Loucy (cell line): ENCODE measurements around the gene NTSR2.

Source experiments
- H2AFZ ChIP-seq: fragments of 200-600 bp; sonication (generic); 2 replicates; pipeline ENCODE4 v1.6.0; 2016; ENCODE audit warnings: antibody characterized with exemption, mild to moderate bottlenecking, low read length, moderate library complexity
- H3F3A ChIP-seq: fragments of 200-600 bp; 2 replicates; pipeline ENCODE4 v1.6.0; 2016; ENCODE audit warnings: antibody characterized with exemption, low read depth, mild to moderate bottlenecking
- H3K27me3 ChIP-seq: fragments of 200-600 bp; sonication (generic); 2 replicates; pipeline ENCODE4 v1.6.1; 2014; ENCODE audit warnings: low read length, mild to moderate bottlenecking; ENCODE audit not compliant: insufficient read depth, poor library complexity, severe bottlenecking
- H3K36me3 ChIP-seq: fragments of 200-600 bp; sonication (generic); 2 replicates; pipeline ENCODE4 v1.6.1; 2016; ENCODE audit warnings: low read length; ENCODE audit not compliant: insufficient read depth
- H3K4me1 ChIP-seq: fragments of 200-600 bp; sonication (generic); 2 replicates; pipeline ENCODE4 v1.5.1; 2014; ENCODE audit warnings: low read length, mild to moderate bottlenecking; ENCODE audit not compliant: insufficient read depth, poor library complexity, severe bottlenecking
- H3K4me2 ChIP-seq: fragments of 200-600 bp; sonication (generic); 2 replicates; pipeline ENCODE4 v1.6.0; 2014; ENCODE audit warnings: antibody characterized with exemption, low read length, low read depth, mild to moderate bottlenecking; ENCODE audit not compliant: poor library complexity, severe bottlenecking
- H3K4me3 ChIP-seq: fragments of 200-600 bp; sonication (generic); 2 replicates; pipeline ENCODE4 v1.5.1; 2014; ENCODE audit warnings: low read length, mild to moderate bottlenecking, mixed read lengths; ENCODE audit not compliant: poor library complexity, severe bottlenecking
- H3K79me2 ChIP-seq: fragments of 200-600 bp; sonication (generic); 2 replicates; pipeline ENCODE4 v1.6.1; 2014; ENCODE audit warnings: low read length; ENCODE audit not compliant: insufficient read depth
- H3K9ac ChIP-seq: fragments of 200-600 bp; sonication (generic); 2 replicates; pipeline ENCODE4 v1.6.0; 2014; ENCODE audit warnings: mild to moderate bottlenecking, low read depth, low read length, moderate library complexity; ENCODE audit not compliant: poor library complexity, severe bottlenecking
- H3K9me2 ChIP-seq: fragments of 200-600 bp; sonication (generic); replicated peaks from 2 replicates; pipeline ENCODE4 v1.6.1; 2016; ENCODE audit warnings: low read depth, low read length, mixed read lengths
- H3K9me3 ChIP-seq: fragments of 200-600 bp; sonication (generic); 2 replicates; pipeline ENCODE4 v1.6.1; 2014; ENCODE audit warnings: mild to moderate bottlenecking, antibody characterized with exemption, low read length, low read depth; ENCODE audit not compliant: insufficient read depth
- H4K20me1 ChIP-seq: fragments of 200-600 bp; sonication (generic); 2 replicates; pipeline ENCODE4 v1.6.0; 2014; ENCODE audit warnings: antibody characterized with exemption, low read length, mild to moderate bottlenecking; ENCODE audit not compliant: insufficient read depth, poor library complexity, severe bottlenecking
- CTCF ChIP-seq: fragments of 200-600 bp; sonication (generic); conservative IDR thresholded peaks from 2 replicates; pipeline ENCODE4 v1.5.1; 2014; ENCODE audit warnings: mild to moderate bottlenecking, antibody characterized with exemption, low read length
- EZH2phosphoT487 ChIP-seq: fragments of 200-600 bp; IDR thresholded peaks from 2 replicates; pipeline ENCODE4 v1.6.1; 2018; ENCODE audit warnings: antibody characterized with exemption, mild to moderate bottlenecking, moderate library complexity, borderline replicate concordance

NTSR2 gene

GRCh38 chr2:11701751-11702301 is 31.8 kb upstream of the NTSR2 start:
- no peaks in the 10 kb centered on the region for H3K36me3 ChIP-seq
- H3K9me2 ChIP-seq = no peaks in the 10 kb centered on the region
- no peaks in the 10 kb centered on the region for H3K79me2 ChIP-seq
- TF ChIP-seq EZH2phosphoT487 = no peak
- H3K9ac ChIP-seq = peak overlapping the region; percentile 11
- H3K9me3 ChIP-seq = no peaks in the 10 kb centered on the region
- peak overlapping the region; percentile 15 for H3K4me3 ChIP-seq
- peaks cover 40% of the 10 kb centered on the region for H3K4me1 ChIP-seq
- H3K4me2 ChIP-seq = peak overlapping the region; percentile 45
- H3F3A ChIP-seq = no peaks in the 10 kb centered on the region
- H4K20me1 ChIP-seq = no peaks in the 10 kb centered on the region
- no peaks in the 10 kb centered on the region for H3K27me3 ChIP-seq
- H2AFZ ChIP-seq = peak overlapping the region; percentile 7; the same call in 1 of the 2 replicates

GRCh38 chr2:11701206-11701605 is 31.2 kb upstream of the NTSR2 start:
- H3K4me1 ChIP-seq = peaks cover 34% of the 10 kb centered on the region
- no peaks in the 10 kb centered on the region for H3K27me3 ChIP-seq
- H4K20me1 ChIP-seq = no peaks in the 10 kb centered on the region
- no peak overlapping the region for H3K4me2 ChIP-seq
- no peak overlapping the region for H2AFZ ChIP-seq
- H3K9me3 ChIP-seq = no peaks in the 10 kb centered on the region
- H3F3A ChIP-seq = no peaks in the 10 kb centered on the region
- TF ChIP-seq CTCF = no peak
- no peaks in the 10 kb centered on the region for H3K36me3 ChIP-seq
- no peaks in the 10 kb centered on the region for H3K9me2 ChIP-seq
- H3K79me2 ChIP-seq = no peaks in the 10 kb centered on the region
- H3K9ac ChIP-seq = no peak overlapping the region
- no peak overlapping the region for H3K4me3 ChIP-seq

- no peaks in the 10 kb centered on the region for H3F3A ChIP-seq
- no peak overlapping the region for H3K4me2 ChIP-seq
- TF ChIP-seq EZH2phosphoT487 (no peak), CTCF (no peak)
- no peaks in the 10 kb centered on the region for H3K27me3 ChIP-seq
- H3K4me3 ChIP-seq = no peak overlapping the region
- no peaks in the 10 kb centered on the region for H3K36me3 ChIP-seq
- H2AFZ ChIP-seq = no peak overlapping the region
- peaks cover 23% of the 10 kb centered on the region for H3K4me1 ChIP-seq
- no peak overlapping the region for H3K9ac ChIP-seq
- no peaks in the 10 kb centered on the region for H4K20me1 ChIP-seq
- H3K9me3 ChIP-seq = no peaks in the 10 kb centered on the region
- H3K79me2 ChIP-seq = no peaks in the 10 kb centered on the region
- H3K9me2 ChIP-seq = no peaks in the 10 kb centered on the region
These were observed 30.0 kb upstream of the NTSR2 start for GRCh38 chr2:11699686-11700670.
